IPS-NIHi7 (cell line): ENCODE data around the gene EIF2S1.
"Not testable (repeated sequence)": the region's sequence is repeated elsewhere in the genome, so short reads cannot be mapped to it uniquely, and the experiment has no call there.

Experiments
- DNase-seq: peaks from one replicate; pipeline ENCODE4 v3.0.0; 2012; ENCODE audit warnings: mixed read lengths; ENCODE audit errors: extremely low spot score

Gene EIF2S1

GRCh38 chr14:67411370-67411769, 51.2 kb downstream of the EIF2S1 start:
- DNase-seq: no peak

- DNase-seq: no peak
Observed at GRCh38 chr14:67411820-67412421, 51.8 kb downstream of the EIF2S1 start, which contains the start of gene PLEK2. Gene PLEK2 (minus strand): TSS chr14:67412165. CDS start chr14:67412059, 106 bp downstream.

- DNase-seq: peak; percentile 58
Observed at GRCh38 chr14:67413806-67414769, 54.0 kb downstream of the EIF2S1 start.

- not testable (repeated sequence) for DNase-seq
Observed at GRCh38 chr14:67415610-67416009, 55.5 kb downstream of the EIF2S1 start.

GRCh38 chr14:67416085-67416484, 56.0 kb downstream of the EIF2S1 start:
- no peak for DNase-seq

GRCh38 chr14:67416810-67417209, 56.7 kb downstream of the EIF2S1 start:
- DNase-seq: no peak

- DNase-seq: no peak
Observed at GRCh38 chr14:67417633-67418032, 57.5 kb downstream of the EIF2S1 start.

- no peak for DNase-seq
Observed at GRCh38 chr14:67418401-67419191, 58.5 kb downstream of the EIF2S1 start.

GRCh38 chr14:67420102-67420739, 60.1 kb downstream of the EIF2S1 start:
- DNase-seq: peak; percentile 64

- DNase-seq: no peak
Observed at GRCh38 chr14:67421356-67422224, 61.5 kb downstream of the EIF2S1 start.

GRCh38 chr14:67423424-67423823, 63.3 kb downstream of the EIF2S1 start:
- no peak for DNase-seq

- no peak for DNase-seq
Observed at GRCh38 chr14:67424539-67424938, 64.4 kb downstream of the EIF2S1 start.

GRCh38 chr14:67425608-67426007, 65.5 kb downstream of the EIF2S1 start:
- no peak for DNase-seq

- no peak for DNase-seq
Observed at GRCh38 chr14:67426161-67426560, 66.0 kb downstream of the EIF2S1 start.

GRCh38 chr14:67426983-67427606, 67.0 kb downstream of the EIF2S1 start:
- DNase-seq: peak; percentile 89

- no peak for DNase-seq
Observed at GRCh38 chr14:67428501-67429031, 68.4 kb downstream of the EIF2S1 start.

- no peak for DNase-seq
Observed at GRCh38 chr14:67429510-67430205, 69.5 kb downstream of the EIF2S1 start.

- no peak for DNase-seq
Observed at GRCh38 chr14:67432050-67432564, 72.0 kb downstream of the EIF2S1 start.

- no peak for DNase-seq
Observed at GRCh38 chr14:67435603-67436002, 75.5 kb downstream of the EIF2S1 start.
